Dermis microvascular lymphatic vessel endothelial cell (primary cell): Measurements from ENCODE around the gene OGFOD1. TPM values are rescaled to one million over a fixed set of nuclear protein-coding genes. Genes with fewer than 3 reads are reported as not detected.

Experiments used
- DNase-seq, 2 donors: peaks; one replicate each; pipeline versions ENCODE4 v3.0.0 to v3.0.0-alpha.2; 2010; ENCODE audit warnings: low read depth in 2 of 2
- total RNA-seq: library from RNA; depleted of rRNA; stranded (reverse); fragments of >200 nt; gene quantifications from 2 replicates; pipeline ENCODE4 v1.2.1, GENCODE V29; 2014

Gene OGFOD1
- total RNA-seq, 1 donor from 2014 or later: 44.3 TPM

DNA sequence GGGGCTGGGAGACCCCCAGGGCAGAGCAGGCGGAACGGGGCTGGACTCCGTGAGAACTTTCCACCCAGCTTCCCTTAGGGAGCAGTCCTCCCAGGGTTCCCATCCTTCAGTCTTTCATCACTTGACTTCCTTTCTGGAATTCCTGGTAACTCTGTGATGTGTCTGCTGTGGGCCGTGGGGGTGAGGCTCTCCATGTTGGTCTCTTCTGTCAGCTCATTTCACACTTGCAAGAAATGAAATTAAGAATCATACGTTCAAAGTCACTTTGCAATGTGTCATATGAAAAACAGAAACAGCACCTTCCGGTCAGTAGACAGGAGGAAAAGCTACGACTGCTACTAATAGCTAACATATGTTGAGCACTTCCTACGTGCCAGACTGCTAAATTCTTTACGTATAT lies 73.9 kb downstream of the OGFOD1 start:
- DNase-seq: peak in 1 of 2 donors; percentile 49

Other genes starting within 250 kb of the OGFOD1 start
- 251 and 306 TPM in 2 replicates for gene AMFR, start 26.0 kb upstream of the OGFOD1 start, total RNA-seq
- 62.1 and 82.0 TPM in 2 replicates for gene NUDT21, start 222 bp upstream of the OGFOD1 start, total RNA-seq
- gene BBS2, start 68.5 kb downstream of the OGFOD1 start, total RNA-seq: 39.2 and 40.8 TPM in 2 replicates
- not detected in 2 replicates for gene MT4, start 113.5 kb downstream of the OGFOD1 start, total RNA-seq
- gene MT3, start 138.0 kb downstream of the OGFOD1 start, total RNA-seq: not detected in 2 replicates
- 32.5 and 46.3 TPM in 2 replicates for gene MT2A, start 157.0 kb downstream of the OGFOD1 start, total RNA-seq
- gene MT1E, start 174.2 kb downstream of the OGFOD1 start, total RNA-seq: 11.1 and 108 TPM in 2 replicates
- 0.38 and 0.90 TPM in 2 replicates for gene MT1M, start 181.1 kb downstream of the OGFOD1 start, total RNA-seq
- gene MT1A, start 187.1 kb downstream of the OGFOD1 start, total RNA-seq: 1.7 TPM in 1 of 2 replicates, not detected in the other
- not detected in 2 replicates for gene MT1B, start 200.3 kb downstream of the OGFOD1 start, total RNA-seq
- 0.51 and 0.64 TPM in 2 replicates for gene MT1F, start 206.4 kb downstream of the OGFOD1 start, total RNA-seq
- gene MT1G, start 216.5 kb downstream of the OGFOD1 start, total RNA-seq: not detected in 2 replicates
- gene MT1H, start 218.3 kb downstream of the OGFOD1 start, total RNA-seq: not detected in 2 replicates
- 7.0 and 15.0 TPM in 2 replicates for gene MT1X, start 230.9 kb downstream of the OGFOD1 start, total RNA-seq